Activated CD8-positive, alpha-beta memory T cell treated with anti-CD3 and anti-CD28 coated beads for 48 hours (primary cell): ENCODE measurements around the gene CLASRP.
"Not testable (repeated sequence)": the region's sequence is repeated elsewhere in the genome, so short reads cannot be mapped to it uniquely, and the experiment has no call there.

Source experiments
- DNase-seq, 3 experiments: peaks; one replicate each; pipeline ENCODE4 v3.0.0-alpha.2; 2020; ENCODE audit warnings: low read depth in 2 of 3, low spot score in 2 of 3

CLASRP gene

GRCh38 chr19:45100201-45100600 lies 61.4 kb downstream of the CLASRP start:
- DNase-seq, result no peak

DNA sequence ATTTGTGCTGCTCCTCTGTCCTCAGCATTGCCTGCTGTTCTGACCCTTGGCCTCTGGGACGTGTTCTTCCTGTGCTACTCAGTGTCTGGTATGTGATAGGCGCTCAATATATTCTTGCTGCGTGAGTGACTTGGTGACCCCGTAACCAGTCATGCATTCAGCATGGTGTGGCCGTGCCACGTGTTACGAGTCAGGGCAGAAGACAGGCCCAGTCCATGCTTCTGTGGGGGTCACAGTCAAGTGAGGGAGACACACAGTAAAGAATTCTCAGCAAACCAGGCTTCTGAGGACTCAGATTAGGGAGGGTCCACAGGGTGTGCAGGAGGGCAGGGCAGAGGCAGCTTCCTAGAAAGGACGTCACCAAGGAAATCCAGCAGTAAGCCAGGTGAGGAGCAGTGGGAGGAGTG lies 62.0 kb downstream of the CLASRP start:
- no peak for DNase-seq

DNA sequence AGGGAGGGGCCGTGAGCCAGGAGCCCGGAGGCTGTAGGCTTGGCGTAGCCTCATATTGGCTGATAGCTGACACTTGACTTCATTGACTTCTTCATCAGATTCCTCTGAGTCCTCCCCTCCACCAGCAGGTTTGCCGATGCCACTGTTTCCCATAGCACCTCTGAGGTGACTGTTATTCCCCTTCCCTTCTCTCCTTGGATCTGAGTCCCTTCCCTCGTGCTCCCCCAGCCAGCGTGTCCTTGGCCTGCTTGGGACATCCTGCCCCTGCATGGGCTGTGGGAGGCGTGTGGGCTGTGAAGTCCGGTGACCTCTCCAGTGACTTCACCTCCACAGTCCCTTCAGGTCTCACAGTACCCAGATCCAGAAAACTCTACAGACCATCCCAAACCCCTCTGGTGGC lies 63.0 kb downstream of the CLASRP start:
- DNase-seq, result no peak

DNA sequence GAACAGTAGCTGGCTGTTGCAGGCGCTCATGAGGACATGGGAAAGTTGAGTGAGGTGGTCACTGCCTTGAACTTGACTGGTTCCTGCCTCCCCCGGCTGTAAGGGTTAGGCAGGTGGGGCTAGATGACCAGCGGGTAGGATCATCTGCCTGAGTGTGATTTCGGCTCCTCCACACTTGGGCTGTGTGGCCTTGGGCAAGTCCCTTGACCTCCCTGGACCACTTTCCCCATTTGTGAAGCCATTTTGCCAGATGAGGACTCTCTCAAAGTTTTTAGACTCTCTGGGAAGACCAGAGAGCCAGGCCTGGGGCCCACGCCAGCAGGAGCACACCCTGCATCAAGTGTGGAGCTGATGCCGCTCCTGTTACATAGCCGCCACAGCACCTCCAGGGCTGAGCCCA lies 63.6 kb downstream of the CLASRP start:
- DNase-seq, result no peak

GRCh38 chr19:45103156-45103507 lies 64.3 kb downstream of the CLASRP start:
- no peak for DNase-seq

DNA sequence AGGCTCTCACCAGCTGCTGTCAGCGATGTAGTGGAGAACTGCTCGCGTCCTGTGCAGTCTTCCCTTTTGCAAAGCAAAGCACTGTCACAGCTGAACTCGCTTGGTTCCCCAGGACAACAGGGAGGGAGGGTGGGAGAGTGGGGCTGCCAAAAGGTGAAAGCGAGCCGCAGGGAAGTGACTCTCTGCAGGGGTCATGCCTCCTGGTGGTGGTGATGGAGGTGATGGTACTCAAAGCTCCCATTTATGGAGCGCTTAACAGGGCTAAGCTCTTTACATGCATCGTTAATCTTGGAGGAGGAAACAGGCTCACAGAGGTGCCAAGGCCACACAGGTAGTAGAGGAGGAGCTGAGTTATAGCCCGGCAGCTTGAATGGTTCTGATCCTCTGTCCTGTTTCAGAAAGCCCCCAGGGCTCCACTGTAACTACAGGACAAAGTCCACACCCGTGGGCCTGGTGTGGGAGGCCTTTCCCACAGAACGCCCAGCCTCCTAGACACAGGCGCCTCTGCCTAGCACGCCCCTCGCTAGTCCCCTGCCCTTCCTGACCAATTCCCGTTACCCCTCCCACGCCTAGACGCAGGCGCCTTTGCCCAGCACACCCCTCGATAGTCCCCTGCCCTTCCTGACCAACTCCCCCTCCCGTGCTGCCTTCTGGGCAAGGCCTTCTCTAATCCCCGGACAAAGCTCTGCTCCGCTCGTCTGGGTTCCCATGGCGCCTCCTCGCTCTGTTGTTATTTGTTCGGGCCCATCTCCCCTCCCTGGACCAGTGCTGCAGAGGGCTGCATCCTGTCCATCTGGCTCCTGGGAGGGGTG lies 64.9 kb downstream of the CLASRP start:
- no peak for DNase-seq

DNA sequence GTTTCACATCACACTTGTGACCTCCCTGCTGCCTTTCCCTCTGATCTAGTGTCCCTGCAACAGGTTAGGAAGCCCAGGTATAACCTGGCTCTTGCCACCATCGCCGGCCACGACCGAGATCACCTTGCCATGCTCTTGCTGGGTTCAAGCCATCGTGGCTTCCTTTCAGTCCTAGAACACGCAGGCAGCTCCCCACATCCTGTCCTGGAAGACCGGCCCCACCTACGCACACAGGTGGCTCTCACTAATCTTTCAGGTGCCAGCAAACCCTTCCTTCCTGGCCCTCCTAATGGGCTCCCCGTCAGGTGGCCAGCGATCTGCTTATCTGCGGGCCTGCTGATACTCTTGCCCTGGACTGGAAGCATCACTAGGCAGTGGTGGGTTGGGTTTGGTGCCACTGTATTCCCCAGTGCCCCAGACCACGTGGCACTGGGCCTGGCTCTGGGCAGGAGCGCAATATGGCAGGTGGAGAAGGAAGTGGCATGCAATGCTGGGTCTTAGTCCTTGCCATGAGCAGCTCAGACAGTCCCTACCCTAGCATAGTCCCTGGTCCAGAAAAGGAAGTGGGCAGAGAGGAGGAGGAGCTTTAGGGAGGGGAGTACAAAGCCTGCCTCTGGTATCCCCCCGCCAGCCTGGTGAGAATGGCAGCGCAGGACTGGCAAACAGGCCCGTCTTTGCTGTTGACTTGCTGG lies 66.0 kb downstream of the CLASRP start:
- no peak for DNase-seq

GRCh38 chr19:45106363-45106762 lies 67.5 kb downstream of the CLASRP start:
- not testable (repeated sequence) for DNase-seq

GRCh38 chr19:45107621-45108150 lies 68.8 kb downstream of the CLASRP start:
- no peak for DNase-seq

- no peak for DNase-seq
Observed at GRCh38 chr19:45110851-45111266, 72.0 kb downstream of the CLASRP start.

DNA sequence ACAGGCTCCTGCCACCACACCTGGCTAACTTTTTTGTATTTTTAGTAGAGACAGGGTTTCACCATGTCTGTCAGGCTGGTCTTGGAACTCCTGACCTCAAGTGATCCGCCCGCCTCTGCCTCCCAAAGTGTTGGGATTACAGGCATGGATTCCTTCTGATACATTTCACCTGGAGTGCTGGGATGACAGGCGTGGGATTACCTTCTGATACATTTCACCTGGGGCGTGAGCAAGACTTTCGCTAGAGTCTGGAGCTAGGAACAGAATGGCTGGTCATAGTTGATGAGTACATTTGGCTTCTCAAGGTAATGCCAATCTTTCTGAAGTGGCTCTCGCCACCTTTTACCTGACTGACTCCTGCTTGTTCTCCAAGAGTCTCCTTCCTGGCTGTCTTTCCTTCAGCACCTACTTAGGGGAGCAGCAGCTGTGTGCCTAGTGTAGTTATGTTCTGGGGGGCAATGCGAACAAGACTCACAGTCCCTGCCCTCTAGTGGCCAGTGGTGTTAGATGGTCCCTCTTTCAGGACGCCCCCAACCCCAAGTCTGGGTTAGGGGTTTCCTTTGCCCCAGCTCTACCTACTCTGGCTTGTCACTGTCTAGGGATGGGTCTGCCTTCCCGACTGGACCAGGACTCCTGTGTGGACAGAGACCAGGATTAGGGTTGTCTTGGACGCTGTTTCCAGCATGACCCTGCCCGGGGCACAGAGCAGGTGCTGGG lies 73.4 kb downstream of the CLASRP start:
- DNase-seq, result no peak

- no peak for DNase-seq
Observed at GRCh38 chr19:45113628-45114027, 74.8 kb downstream of the CLASRP start.

DNA sequence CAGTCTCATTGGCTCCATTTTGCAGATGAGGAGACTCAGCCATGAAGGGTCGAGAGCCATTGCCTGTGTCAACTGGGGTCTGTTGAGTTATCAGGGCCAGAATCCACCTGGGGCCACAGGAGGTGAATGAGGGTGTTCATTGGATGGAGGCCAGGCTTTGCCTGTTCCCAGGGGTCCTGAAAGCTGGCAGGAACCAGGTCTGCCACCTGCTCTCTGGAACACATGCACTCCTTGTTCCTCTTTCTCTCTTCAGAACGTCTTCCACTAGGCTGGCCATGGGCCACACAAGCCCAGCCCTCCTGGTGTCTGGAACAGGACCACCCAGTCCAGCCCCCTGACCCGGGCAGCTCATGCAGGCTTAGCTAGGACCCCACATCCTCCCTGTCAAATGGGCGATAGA lies 75.3 kb downstream of the CLASRP start:
- no peak for DNase-seq

- no peak for DNase-seq
Observed at GRCh38 chr19:45115809-45116615, 77.2 kb downstream of the CLASRP start.

GRCh38 chr19:45117167-45117594 lies 78.3 kb downstream of the CLASRP start:
- DNase-seq, result peak; percentile 47 to 67 (median 50)

- no peak for DNase-seq
Observed at GRCh38 chr19:45117671-45118070, 78.8 kb downstream of the CLASRP start.

- DNase-seq, result no peak
Observed at GRCh38 chr19:45118106-45118505, 79.3 kb downstream of the CLASRP start.

GRCh38 chr19:45118591-45119355 lies 79.9 kb downstream of the CLASRP start:
- not testable (repeated sequence) for DNase-seq

DNA sequence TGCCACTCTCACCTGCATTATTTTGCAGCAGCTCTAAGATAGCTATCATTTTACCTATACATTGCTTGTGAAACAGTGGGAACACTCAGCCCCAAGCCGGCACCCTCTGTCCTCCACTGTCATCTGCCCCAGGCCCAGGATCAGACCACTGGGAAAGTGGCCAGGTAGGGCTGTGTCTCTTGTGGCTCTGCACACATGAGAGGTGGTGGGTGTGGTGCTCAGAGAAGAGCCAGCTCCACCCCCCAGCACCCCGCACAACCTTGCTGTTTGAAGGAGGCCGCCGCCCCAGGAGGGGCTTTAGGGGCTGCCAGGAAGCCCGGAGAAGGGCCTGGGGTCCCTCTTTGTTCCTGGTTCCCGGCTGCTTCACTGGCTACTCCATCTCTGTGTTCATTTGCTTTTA lies 80.7 kb downstream of the CLASRP start:
- DNase-seq, result no peak
